ENCODE data around the gene WDR76.
A peak's percentile ranks its signal among the peaks of the same experiment; 100 is the strongest.
"Not testable (repeated sequence)": the region's sequence is repeated elsewhere in the genome, so short reads cannot be mapped to it uniquely, and the experiment has no call there.

Gene WDR76

DNA sequence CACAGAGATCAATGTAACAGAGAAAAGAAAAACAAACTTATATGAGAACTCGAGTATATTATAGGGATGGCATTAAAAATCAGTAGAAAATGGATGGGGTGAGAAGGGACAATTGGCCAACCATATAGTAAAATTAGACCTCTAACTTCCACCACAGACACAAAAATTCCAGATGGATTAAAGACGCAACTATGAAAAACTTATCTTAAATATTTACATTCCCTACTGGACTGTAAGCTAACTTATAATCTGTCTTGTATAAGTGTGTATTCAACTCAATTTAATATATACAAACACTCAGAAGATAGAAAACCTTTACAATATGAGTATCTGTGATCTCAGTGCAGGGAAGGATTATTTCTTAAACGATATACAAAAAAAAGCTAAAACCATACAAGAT lies 5.3 kb upstream of the WDR76 start:
- DNase-seq (ENCODE audit: low spot score), result no peak

DNA sequence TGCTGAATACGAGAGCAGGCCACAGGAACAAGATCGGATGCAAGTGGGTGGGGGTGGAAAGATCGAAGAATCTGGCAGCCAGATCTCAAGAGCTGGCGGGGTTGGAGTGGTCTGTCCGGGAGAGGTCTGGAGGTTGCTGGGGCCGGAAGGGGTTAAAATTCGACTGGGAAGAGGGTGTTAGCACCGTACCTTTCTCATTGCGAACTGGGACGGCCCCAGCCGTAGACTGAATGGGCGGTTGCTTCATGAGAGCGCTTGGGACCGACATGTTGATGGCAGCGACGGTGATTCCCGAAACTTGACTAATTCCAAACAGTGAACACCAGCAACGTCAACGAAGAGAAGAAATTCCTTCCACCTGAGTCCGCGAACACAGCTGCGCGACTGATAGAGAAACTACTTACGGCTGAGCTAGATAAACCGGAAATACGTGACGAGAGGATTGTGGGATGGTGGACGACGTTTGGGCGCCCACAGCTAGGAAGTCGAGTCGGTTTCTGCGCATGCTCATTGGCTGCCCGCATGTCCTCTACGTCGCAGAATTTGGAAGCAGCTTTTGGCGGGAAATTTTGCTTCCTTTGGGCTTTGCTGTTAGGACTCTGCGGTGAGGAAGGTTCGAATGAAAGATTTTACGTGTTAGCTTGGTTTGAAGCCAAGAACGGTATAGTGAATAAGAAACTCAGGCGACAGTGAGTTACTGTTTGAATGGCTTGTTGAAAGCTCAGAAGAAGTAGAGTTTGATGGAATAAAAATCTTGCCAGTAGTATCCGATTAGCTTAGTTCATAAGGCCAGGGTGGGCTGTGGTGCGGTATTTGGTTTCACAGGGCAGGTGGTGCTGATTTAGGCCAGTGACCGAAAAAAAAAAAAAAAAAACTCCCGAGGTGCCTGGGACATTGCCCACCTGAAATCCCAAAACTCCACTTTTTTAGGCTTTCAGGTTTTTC lies 2.2 kb upstream of the WDR76 start, which contains the start of gene MFAP1:
TSS of gene MFAP1 (minus strand) at position 389 of the 945 bp plus-strand sequence. CDS start at position 268, 121 bp downstream.
- peak; percentile 97 for DNase-seq (ENCODE audit: low spot score)

DNA sequence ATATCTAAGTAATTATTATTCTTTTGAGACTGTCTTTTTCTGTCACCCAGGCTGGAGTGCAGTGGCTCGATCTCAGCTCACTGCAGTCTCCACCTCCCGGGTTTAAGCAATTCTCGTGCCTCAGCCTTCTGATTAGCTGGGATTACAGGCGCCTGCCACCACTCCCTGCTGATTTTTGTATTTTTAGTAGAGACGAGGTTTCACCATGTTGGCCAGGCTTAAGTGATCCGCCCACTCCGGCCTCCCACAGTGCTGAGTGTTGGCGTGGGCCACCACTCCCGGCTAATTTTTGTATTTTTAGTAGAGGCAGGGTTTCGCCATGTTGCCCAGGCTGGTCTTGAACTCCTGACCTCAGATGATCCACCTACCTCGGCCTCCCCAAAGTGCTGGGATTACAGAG lies 1.5 kb upstream of the WDR76 start:
- not testable (repeated sequence) for DNase-seq (ENCODE audit: low spot score)

DNA sequence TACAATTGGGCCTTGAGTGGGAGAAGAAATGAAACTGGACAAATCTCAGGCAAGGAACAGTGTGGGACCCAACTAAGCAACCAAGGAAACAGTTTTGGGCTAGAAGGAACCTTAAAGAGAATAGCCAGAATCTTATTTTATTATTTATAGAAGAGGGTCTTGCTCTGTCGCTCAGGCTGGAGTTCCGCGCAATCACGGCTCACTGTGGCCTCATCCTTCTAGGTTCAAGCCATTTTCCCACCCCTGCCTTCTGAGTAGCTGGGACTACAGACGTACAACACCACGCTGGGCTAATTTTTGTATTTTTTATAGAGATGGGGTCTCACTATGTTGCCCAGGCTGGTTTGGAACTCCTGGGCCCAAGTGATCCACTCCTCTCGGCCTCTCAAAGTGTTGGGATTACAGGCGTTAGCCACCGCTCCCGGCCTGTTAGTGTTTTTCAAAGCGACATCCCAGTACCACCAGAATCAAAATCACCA lies 734 bp upstream of the WDR76 start:
- DNase-seq (ENCODE audit: low spot score), result no peak

DNA sequence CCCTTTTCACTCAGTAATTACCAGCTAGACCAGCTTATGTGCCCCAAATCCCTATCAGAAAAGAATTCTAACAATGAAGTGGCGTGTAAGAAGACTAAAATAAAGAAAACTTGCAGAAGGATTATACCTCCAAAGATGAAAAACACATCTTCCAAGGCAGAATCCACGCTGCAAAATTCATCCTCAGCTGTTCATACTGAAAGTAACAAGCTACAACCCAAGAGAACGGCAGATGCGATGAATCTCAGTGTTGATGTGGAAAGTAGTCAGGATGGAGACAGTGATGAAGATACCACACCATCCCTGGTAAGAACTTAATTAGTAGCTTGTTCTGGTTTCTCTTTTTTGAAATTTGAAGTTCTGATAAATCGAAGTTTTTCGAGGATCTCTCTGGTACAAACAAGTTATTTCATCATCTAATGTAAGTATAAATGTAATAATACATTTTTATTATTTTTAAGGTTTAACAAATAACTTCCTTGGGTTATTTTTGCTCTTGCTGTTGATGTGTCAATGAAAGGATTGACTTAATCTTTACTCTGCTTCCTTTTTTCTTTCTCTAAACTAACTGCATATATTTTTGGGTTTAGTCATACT lies 1.4 kb downstream of the WDR76 start:
- DNase-seq (ENCODE audit: low spot score), result no peak

DNA sequence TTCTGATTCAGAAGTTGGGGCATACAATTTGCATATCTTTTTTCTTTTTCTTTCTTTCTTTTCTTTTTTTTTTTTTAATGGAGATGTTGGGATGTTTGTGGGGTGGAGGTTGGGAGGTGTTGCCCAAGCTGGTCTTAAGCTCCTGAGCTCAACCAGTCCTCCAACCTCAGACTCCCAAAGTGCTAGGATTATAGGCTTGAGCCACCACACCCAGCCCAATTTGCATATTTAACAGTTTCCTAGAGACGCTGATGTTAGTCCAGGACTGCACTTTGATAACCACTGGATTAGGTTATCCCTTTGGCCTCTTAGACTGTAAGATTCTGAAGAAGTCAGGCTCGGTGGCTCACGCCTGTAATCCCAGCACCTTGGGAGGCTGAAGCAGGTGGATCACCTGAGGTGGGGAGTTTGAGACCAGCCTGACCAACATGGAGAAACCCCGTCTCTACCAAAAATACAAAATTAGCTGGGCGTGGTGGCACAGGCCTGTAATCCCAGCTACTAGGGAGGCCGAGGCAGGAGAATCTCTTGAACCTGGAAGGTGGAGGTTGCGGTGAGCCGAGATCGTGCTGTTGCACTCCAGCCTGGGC lies 3.2 kb downstream of the WDR76 start:
- not testable (repeated sequence) for DNase-seq (ENCODE audit: low spot score)

DNA sequence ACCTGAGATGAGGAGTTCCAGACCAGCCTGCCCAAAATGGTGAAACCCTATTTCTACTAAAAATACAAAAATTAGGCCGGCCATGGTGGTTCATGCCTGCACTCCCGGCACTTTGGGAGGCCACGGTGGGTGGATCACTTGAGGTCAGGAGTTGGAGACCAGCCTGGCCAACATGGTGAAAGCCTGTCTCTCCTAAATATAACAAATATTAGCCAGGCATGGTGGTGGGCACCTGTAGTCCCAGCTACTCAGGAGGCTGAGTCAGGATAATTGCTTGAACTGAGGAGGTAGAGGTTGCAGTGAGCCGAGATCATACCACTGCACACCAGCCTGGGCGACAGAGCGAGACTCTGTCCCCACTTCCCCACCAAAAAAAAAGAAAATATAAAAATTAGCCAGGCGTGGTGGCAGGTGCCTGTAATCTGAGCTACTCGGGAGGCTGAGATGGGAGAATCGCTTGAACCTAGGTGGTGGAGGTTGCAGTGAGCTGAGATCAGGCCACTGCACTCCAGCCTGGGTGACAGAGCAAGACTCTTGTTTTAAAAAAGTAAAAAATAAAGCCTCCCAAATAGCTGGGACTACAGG lies 4.0 kb downstream of the WDR76 start:
- not testable (repeated sequence) for DNase-seq (ENCODE audit: low spot score)

DNA sequence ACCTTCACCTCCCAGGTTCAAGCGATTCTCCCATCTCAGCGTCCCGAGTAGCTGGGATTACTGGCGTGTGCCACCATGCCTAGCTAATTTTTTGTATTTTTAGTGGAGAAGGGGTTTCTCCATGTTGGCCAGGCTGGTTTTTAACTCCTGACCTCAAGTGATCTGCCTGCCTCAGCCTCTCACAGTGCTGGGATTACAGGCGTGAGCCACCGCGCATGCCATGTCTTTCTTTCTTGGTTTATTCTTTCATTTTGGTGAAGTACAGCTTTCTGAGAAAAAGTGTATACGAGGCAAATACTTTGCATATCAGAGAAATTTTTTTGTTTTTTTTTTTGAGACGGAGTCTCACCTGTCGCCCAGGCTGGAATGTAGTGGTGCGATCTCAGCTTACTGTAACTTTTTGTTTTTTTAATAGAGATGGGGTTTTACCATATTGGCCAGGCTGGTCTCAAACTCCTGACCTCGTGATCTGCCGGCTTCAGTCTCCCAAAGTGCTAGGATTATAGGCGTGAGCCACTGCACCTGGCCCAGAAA lies 4.8 kb downstream of the WDR76 start:
- not testable (repeated sequence) for DNase-seq (ENCODE audit: low spot score)

DNA sequence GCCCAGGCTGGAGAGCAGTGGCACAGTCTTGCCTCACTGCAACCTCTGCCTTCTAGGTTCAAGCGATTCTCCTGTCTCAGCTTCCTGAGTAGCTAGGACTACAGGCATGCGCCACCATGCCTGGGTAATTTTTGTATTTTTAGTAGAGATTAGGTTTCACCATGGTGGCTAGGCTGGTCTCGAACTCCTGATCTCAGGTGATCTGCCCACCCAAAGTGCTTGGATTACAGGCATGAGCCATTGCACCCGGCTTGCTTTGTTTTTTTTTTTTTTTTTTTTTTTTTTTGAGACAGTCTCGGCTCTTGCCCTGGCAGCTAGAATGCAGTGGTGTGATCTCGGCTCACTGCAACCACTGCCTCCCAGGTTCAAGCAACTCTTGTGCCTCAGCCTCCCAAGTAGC lies 5.7 kb downstream of the WDR76 start:
- DNase-seq (ENCODE audit: low spot score), result not testable (repeated sequence)

DNA sequence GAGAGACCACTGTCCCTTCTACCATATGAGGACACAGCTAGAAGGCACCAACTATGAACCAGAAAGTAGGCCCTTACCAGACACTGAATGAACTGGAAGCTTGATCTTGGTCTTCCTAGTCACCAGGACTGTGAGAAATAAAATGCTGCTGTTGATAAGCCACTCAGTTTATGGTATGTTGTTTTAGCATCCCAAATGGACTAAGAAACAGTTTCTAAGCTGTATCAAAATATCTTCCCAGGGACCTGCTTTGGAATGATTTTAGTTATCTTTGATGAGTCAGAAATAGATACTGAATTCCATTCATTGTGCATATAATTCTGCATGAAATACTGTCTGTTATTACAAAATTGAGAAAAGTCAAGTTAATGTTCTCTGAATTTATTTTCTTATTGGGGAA lies 18.6 kb downstream of the WDR76 start:
- DNase-seq (ENCODE audit: low spot score), result no peak

DNA sequence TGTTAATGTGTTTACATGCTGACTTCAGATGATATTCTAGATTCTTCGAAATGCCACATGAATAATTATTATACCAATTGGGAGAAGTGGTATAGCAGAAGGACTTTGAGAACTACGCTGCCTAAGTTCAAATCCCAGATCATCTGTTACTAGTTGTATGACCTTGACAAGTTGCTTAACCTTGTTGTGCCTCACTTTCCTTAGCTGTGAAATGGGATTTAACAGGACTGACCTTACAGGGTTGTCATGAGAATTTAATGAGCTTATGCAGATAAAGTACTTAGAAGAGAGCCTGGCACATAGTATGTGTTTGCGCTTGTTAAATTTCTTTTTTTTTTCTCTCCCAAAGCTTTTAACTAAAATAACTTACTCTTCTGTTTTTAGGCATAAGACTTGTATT lies 24.4 kb downstream of the WDR76 start:
- no peak for DNase-seq (ENCODE audit: low spot score)

DNA sequence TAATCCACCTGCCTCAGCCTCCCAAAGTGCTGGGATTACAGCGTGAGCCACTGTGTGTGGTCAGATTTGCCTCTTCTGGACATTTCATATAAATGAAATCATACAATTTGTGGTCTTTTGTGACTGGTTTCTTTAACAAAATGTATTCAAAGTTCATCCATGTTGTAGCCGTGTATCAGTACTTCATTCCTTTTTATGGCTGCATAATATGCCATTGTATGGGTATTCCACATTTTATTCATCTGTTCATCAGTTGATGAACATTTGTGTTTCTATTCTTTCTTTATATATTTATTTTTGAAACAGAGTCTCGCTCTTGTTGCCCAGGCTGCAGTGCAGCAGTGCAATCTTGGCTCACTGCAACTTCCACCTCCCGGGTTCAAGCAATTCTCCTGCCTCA lies 25.8 kb downstream of the WDR76 start:
- DNase-seq (ENCODE audit: low spot score), result no peak

DNA sequence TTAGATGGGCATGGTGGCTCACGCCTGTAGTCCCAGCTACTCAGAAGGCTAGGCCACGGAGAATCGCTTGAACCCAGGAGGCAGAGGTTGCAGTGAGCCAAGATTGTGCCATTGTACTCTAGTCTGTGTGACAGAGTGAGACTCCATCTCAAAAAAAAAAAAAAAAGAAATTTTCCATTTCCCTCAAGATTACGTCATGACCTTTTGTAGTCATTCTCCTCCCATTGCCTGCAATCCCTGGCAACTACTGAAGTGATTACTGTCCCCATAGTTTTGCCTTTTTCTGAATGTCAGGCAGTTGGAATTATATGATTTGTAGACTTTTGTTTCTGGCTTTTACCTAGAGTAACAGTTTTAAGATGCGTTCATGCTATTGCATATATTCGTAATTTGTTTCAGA lies 28.0 kb downstream of the WDR76 start:
- no peak for DNase-seq (ENCODE audit: low spot score)

DNA sequence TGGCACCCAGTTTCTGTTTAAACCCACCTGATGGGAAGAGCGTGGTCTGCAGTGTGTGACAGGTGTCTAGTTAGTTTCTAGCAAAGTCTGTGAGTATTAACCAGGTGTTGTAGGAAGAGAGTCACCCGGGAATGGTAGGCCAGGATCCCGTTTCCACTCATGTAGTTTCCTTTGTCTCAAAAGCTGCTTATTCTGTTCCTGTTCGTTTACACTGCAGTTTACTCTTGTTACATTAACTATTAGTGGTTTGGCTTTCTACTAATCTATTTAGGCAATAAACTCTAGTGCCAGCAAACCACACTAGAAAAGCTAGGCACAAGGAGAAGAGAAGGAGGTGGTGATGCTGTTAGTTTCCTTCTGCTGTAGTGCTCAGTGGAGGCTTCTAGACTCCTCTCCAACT lies 32.7 kb downstream of the WDR76 start:
- DNase-seq (ENCODE audit: low spot score), result no peak

DNA sequence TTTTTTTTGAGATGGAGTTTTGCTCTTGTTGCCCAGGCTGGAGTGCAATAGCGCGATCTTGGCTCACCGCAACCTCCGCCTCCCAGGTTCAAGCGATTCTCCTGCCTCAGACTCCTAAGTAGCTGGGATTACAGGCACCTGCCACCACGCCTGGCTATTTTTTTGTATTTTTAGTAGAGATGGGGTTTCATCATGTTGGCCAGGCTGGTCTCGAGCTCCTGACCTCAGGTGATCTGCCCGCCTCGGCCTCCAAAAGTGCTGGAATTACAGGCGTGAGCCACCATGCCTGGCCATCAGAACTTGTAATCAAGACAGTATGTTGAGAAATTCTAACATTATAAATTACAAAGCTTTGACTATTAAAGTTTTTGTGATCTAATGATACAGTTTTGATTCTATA lies 39.8 kb downstream of the WDR76 start:
- DNase-seq (ENCODE audit: low spot score), result not testable (repeated sequence)

DNA sequence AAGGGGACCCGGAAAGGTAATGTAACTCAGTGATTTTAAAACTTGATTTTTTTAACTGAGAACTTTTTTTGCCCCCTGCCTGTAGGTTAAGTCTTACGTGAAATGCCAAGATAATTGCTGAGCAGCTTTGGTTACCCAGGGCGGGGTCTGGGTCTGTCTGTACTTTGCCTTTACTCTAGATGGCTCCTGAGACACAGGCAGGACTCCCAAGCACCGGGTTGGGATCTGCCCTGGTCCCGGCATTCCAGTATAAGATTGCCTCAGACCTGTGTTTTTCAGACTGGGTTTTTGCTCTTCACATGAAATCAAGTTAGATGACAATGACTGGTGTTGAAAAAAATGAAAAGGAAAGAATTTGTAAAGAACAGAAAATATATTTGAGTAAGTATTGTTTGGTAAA lies 40.3 kb downstream of the WDR76 start:
- no peak for DNase-seq (ENCODE audit: low spot score)

DNA sequence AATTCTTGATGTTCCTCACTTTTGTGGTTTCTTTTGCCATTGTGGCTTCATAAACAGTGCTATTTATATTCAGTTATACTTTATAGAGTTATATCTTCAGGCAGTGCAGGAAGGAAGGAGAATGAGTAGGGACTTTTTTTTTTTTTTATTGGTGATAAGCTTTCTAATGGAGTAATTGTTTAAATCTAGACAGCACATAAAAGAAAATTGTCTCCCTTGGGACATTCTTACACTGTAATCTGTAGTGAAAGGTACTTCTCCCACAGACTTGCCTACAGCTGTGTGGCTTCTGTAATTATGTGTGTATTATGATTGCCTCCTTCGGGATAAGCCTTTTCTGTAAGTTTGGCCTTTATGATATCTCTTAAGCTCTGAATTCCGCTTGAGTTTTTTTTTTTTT lies 41.6 kb downstream of the WDR76 start:
- DNase-seq (ENCODE audit: low spot score), result no peak

DNA sequence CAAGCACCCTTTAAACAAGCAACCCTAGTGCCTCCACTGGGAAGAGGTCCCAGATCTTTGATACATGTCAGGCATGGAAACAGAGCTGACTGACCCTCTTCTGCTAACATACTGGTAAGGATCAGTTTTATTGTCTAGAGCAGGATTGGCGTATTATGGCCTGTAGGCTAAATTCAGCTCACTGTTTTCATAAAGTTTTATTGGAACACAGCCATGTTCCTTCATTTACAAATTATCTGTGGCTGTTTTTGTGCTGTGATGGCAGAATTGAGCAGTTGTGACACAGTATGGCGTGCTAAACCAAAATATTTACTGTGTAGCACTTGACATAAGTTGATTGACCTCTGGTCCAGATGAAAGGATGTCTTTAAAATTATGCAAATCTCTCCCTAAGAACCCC lies 45.0 kb downstream of the WDR76 start:
- no peak for DNase-seq (ENCODE audit: low spot score)

DNA sequence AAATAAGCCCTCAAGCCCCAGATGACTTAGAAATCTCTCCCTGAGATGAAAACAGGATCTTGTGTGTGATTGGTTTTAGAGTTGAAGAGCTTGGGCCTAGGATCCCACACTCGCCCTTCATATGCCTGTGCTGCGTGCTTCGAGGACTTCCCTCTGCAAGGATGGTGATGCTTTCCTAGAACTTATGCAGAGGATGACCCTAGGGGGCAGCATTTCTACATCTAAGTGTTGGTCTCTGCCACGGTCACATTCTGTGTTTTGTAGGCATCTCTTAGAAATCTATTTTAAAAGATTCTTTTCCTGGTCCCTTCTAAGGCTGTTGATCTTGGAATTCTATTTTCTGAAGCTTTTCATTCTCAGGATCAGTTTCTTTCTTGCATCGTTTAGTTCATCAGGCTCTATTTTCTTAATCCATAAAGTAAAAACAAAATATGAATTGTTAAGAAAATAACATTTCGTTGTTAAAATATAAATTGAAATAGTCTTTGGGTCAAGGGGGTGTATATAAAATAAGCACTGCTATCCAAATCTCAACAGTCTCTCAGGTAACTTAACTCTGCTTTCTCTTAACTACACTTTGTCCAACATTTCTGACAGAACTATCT lies 45.7 kb downstream of the WDR76 start:
- peak; percentile 75 for DNase-seq (ENCODE audit: low spot score)

DNA sequence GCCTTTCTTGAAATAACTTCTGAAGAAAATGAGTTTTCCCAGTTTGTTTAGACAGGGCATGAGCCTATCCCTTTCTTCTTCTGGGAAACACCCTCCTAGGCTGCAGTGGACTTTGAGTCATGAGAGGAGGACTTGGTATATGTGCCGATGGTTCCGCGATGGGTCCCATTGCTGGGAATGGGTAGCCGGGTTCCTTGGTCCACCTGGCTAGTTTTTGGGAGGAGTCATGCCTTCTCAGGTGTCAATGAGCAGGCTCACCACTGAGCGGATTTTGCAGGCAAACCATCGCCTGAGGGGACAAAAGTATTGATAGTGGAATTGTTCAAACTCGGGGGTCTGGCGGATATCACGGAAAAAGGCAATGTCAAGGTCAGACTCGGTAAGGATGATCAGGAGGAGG lies 46.8 kb downstream of the WDR76 start:
- no peak for DNase-seq (ENCODE audit: low spot score)

DNA sequence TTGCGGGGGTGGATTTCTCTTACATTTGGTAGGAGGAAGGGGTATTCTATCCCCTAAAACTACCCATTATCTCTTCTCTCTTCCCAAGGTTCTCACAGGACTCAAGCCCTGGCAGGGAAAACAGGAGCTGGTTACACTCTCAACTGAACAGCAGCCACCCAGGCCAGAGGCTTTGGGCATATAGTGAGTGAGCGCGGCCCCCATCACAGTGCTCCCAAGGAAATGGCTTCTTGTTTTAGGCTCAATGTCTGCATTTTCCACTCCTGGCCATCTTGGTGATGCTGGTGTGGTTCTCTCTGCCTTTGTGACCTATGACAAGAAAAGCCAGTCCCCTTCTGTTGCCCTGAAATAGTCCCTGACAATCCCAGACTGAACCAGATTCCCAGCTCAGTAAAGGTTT lies 50.1 kb downstream of the WDR76 start:
- DNase-seq (ENCODE audit: low spot score), result no peak

DNA sequence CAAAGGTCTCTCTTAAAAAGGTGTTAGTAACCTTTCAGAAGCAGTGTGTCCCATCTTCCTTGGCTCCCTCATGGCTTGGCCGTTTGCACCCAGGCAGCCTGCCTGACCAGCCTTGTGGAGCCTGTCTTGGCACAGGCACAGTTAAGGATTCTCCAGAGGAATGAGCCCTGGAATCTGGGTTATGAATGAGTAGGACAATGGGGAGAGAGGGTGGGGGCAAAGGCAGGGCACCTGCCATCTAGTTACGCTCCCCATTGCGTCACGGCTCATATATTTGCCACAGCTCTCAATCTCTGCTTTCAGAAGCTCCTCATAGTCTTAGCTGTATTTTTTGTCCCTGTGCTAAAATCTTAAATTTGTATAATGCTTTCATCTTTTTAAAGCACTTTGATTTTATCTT lies 50.6 kb downstream of the WDR76 start:
- no peak for DNase-seq (ENCODE audit: low spot score)

All from putamen (tissue), 1 donor.